ENCODE measurements around the gene FAM98C.

- TF ChIP-seq CTCF (conservative IDR thresholded peaks at IDR 0.05) (no peak), ZFX (IDR thresholded peaks at IDR 0.05) (no peak)
These were observed 13.6 kb upstream of the FAM98C start for GRCh38 chr19:38389101-38389925.
